Thyroid gland (tissue), 4 donors: ENCODE data around the gene PRMT3.

Source experiments
- CTCF ChIP-seq, 6 experiments: fragments of 200-600 bp in 3 of 6; fragments of 450-650 bp in 3 of 6; sonication (generic) in 3 of 6; IDR thresholded peaks; one replicate each; pipeline ENCODE4 v1.5.1; 2016 to 2019; ENCODE audit warnings: antibody characterized with exemption in 6 of 6, mild to moderate bottlenecking in 2 of 6, inconsistent platforms in 1 of 6, moderate library complexity in 1 of 6
- POLR2A ChIP-seq, 2 donors: fragments of 450-650 bp; IDR thresholded peaks; one replicate each; pipeline ENCODE4 v1.6.1; 2017; ENCODE audit warnings: antibody characterized with exemption in 2 of 2, mild to moderate bottlenecking in 2 of 2, moderate library complexity in 1 of 2

- TF ChIP-seq CTCF (IDR thresholded peaks at IDR 0.05) (no peak), POLR2A (IDR thresholded peaks at IDR 0.05) (no peak)
Measured at GRCh38 chr11:20406484-20406883, 19.0 kb downstream of the PRMT3 start.
